ENCODE data around the gene HTR6. TPM values are rescaled to one million over a fixed set of nuclear protein-coding genes. Genes with fewer than 3 reads are reported as not detected.

Gene HTR6
- total RNA-seq, 3 donors from 2014 or later, result not detected

DNA sequence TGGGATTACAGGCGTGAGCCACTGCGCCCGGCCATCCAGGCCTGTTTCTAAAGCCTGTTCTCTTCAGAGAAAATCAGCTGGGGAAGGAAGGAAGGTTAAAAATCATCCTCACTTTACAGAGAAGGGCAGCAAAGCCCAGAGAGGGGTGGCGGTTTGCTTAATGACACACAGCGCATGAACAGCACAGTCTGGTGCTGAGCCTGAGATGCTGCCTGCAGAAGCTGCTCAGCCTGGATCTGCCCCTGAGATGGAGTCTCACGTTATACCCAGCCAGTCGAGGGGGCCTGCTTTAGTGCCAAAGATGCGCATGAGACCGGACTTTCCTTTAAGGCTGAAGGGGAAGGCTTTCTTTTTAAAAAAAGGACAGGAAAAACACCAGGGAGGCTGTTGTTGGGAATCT, 21.3 kb downstream of the HTR6 start:
- Histone ChIP-seq H3K36me3 (ENCODE audit: low read depth) (no peaks in the 10 kb centered on the region), H3K4me1 (ENCODE audit: low read depth) (no peaks in the 10 kb centered on the region), H3K4me3 (no peak overlapping the region), H3K9me3 (no peaks in the 10 kb centered on the region)
- no peak for ATAC-seq
- intact Hi-C loops (cut with DNase I, micrococcal nuclease), result no loop called here
- no peak for TF ChIP-seq CTCF (IDR thresholded peaks at IDR 0.05)
- DNase-seq, result no peak

- H3K36me3 ChIP-seq (ENCODE audit: low read depth), result no peaks in the 10 kb centered on the region
- TF ChIP-seq CTCF (IDR thresholded peaks at IDR 0.05), result no peak
- no peaks in the 10 kb centered on the region for H3K4me1 ChIP-seq (ENCODE audit: low read depth)
- DNase-seq (no peak), ATAC-seq (no peak)
- intact Hi-C loops (cut with DNase I, micrococcal nuclease), result no loop called here
- no peak overlapping the region for H3K4me3 ChIP-seq
- H3K9me3 ChIP-seq, result no peaks in the 10 kb centered on the region
Observed at GRCh38 chr1:19687414-19687813, 22.7 kb downstream of the HTR6 start.

- TF ChIP-seq CTCF (IDR thresholded peaks at IDR 0.05), result no peak
- no peaks in the 10 kb centered on the region for H3K4me1 ChIP-seq (ENCODE audit: low read depth)
- DNase-seq (peak in 1 of 3 donors; percentile 9), ATAC-seq (peak; percentile 54)
- H3K4me3 ChIP-seq, result no peak overlapping the region
- intact Hi-C loops (cut with DNase I, micrococcal nuclease), result no loop called here
- no peaks in the 10 kb centered on the region for H3K9me3 ChIP-seq
- H3K36me3 ChIP-seq (ENCODE audit: low read depth), result no peaks in the 10 kb centered on the region
Observed at GRCh38 chr1:19688041-19688842, 23.6 kb downstream of the HTR6 start.

DNA sequence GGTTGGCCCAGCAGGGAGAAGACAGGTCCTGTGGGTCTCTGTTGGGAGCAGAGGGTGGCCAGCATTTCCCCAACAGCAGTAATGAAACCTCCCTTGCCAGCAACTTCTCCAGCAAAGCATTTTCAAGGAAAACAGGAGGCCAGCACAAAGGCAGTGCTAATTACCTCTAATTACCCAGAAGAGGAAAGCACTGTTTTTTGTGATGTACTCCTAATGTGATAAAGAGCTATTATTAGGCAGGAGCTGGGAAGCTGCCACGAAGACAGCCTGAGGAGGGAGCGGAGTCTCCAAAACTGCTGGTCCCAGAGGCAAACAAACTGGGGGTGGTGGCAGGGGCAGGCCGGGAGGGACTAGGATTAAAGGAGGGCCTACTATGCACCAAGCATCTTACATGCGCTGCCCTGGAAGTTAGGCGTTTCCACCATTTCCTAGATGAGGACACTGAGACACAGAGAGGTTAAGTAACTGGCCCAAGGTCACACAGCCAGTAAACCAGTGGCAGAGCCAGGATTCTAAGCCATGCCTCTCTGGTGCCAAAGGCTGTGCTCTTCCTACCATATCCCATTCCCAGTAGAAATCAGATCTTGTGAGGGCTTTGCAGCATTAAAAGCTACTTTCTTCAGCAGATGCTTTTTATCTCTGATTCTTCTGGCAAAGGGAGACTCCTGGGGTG, 24.5 kb downstream of the HTR6 start:
- intact Hi-C loops (cut with DNase I, micrococcal nuclease), result no loop called here
- Histone ChIP-seq H3K4me1 (ENCODE audit: low read depth) (no peaks in the 10 kb centered on the region), H3K36me3 (ENCODE audit: low read depth) (no peaks in the 10 kb centered on the region), H3K4me3 (no peak overlapping the region), H3K9me3 (no peaks in the 10 kb centered on the region)
- DNase-seq (no peak), ATAC-seq (no peak)
- TF ChIP-seq CTCF (IDR thresholded peaks at IDR 0.05), result no peak

- no peaks in the 10 kb centered on the region for H3K9me3 ChIP-seq
- no peak overlapping the region for H3K4me3 ChIP-seq
- DNase-seq, result no peak
- no peaks in the 10 kb centered on the region for H3K36me3 ChIP-seq (ENCODE audit: low read depth)
- TF ChIP-seq CTCF (IDR thresholded peaks at IDR 0.05), result no peak
- intact Hi-C loops (cut with DNase I, micrococcal nuclease), result no loop called here
- H3K4me1 ChIP-seq (ENCODE audit: low read depth), result no peaks in the 10 kb centered on the region
- no peak for ATAC-seq
Observed at GRCh38 chr1:19689856-19690255, 25.2 kb downstream of the HTR6 start.
